ENCODE data around the gene MEGF11. TPM values are rescaled to one million over a fixed set of nuclear protein-coding genes. Genes with fewer than 3 reads are reported as not detected.

MEGF11 gene
- polyA plus RNA-seq, 2 of the 4 experiments (the other 2 are of a cell fraction) = 0.25 to 0.31 TPM

- Histone ChIP-seq H3K4me2 (peak overlapping the region; percentile 78), H3K4me3 (peak overlapping the region; percentile 51), H3K4me1 (peaks cover 21% of the 10 kb centered on the region), H3K27ac (peak overlapping the region; percentile 95), H3K9me3 (no peaks in the 10 kb centered on the region)
- DNase-seq (ENCODE audit: low read depth in 1 of 2, low spot score in 1 of 2) (peak; percentile 65 to 67), FAIRE-seq (no peak), ATAC-seq (peak; percentile 60 to 68)
- WGBS (ENCODE audit: missing lambda C conversion rate) = 4% methylated on average over 16 of the region's 16 CpGs
- ChIA-PET CTCF (interaction anchor here (0.7 to 4.3 kb wide), 9 partner anchors 9 to 684 kb away, joined by 3 to 25 read pairs (median 4); partner anchors contain the start of genes INTS14 and SNAPC5), POLR2A (interaction anchor here (0.5 to 1.3 kb wide), 5 partner anchors 8 to 778 kb away, joined by 3 to 9 read pairs (median 3); partner anchors contain the start of genes RAB11A, SNAPC5 and TIPIN)
- no peak for TF ChIP-seq TP53 (CRISPR knock-in tag; IDR thresholded peaks at IDR 0.05)
- TF ChIP-seq MAZ (IDR thresholded peaks at IDR 0.05; ENCODE audit: borderline replicate concordance, low read depth, low read length) = no peak
- TF ChIP-seq, protein P1, sequence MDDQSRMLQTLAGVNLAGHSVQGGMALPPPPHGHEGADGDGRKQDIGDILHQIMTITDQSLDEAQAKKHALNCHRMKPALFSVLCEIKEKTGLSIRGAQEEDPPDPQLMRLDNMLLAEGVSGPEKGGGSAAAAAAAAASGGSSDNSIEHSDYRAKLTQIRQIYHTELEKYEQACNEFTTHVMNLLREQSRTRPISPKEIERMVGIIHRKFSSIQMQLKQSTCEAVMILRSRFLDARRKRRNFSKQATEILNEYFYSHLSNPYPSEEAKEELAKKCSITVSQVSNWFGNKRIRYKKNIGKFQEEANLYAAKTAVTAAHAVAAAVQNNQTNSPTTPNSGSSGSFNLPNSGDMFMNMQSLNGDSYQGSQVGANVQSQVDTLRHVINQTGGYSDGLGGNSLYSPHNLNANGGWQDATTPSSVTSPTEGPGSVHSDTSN (IDR thresholded peaks at IDR 0.05) = no peak
- TF ChIP-seq POLR2A (IDR thresholded peaks at IDR 0.05; ENCODE audit: low read length) = no peak
- TF ChIP-seq HOXB13 (CRISPR knock-in tag; IDR thresholded peaks at IDR 0.05; ENCODE audit: low read depth) = 0 out of 2 replicates have a peak, but pooled peaks have one; percentile 18
- no peak for TF ChIP-seq HDAC2 (IDR thresholded peaks at IDR 0.05)
- no peak for TF ChIP-seq MYC (IDR thresholded peaks at IDR 0.05; ENCODE audit: borderline replicate concordance, low read length)
- no peak for TF ChIP-seq NPAS2 (CRISPR knock-in tag; IDR thresholded peaks at IDR 0.05; ENCODE audit: borderline replicate concordance)
- TF ChIP-seq RARB (CRISPR knock-in tag; IDR thresholded peaks at IDR 0.05) = no peak
- TF ChIP-seq TFCP2L1 (CRISPR knock-in tag; IDR thresholded peaks at IDR 0.05) = no peak
- 0 out of 2 replicates have a peak, but pooled peaks have one; percentile 4 for TF ChIP-seq KDM5A (IDR thresholded peaks at IDR 0.05)
- TF ChIP-seq CHD2 (IDR thresholded peaks at IDR 0.05; ENCODE audit: low read length, partially characterized antibody) = no peak
- no peak for TF ChIP-seq KDM1A (IDR thresholded peaks at IDR 0.05; ENCODE audit: low read depth)
- TF ChIP-seq PHF8 (IDR thresholded peaks at IDR 0.05; ENCODE audit: borderline replicate concordance, low read depth) = no peak; the same call in 1 of the 2 replicates
- no peak for TF ChIP-seq ZC3H11A (IDR thresholded peaks at IDR 0.05)
- peak; percentile 68; the same call in 1 of the 2 replicates for TF ChIP-seq E2F6 (IDR thresholded peaks at IDR 0.05; ENCODE audit: borderline replicate concordance, low read depth)
- no peak for TF ChIP-seq NFE2L2 (conservative IDR thresholded peaks at IDR 0.05; ENCODE audit: low read length)
- no peak for TF ChIP-seq FOXS1 (CRISPR knock-in tag; IDR thresholded peaks at IDR 0.05)
- no peak for TF ChIP-seq RAD21 (conservative IDR thresholded peaks at IDR 0.05 in 1 of 2, IDR thresholded peaks at IDR 0.05 in 1 of 2)
- no peak for TF ChIP-seq RNF2 (IDR thresholded peaks at IDR 0.05; ENCODE audit: borderline replicate concordance, low read depth)
- no peak for TF ChIP-seq HOXA7 (CRISPR knock-in tag; IDR thresholded peaks at IDR 0.05)
- no peak for TF ChIP-seq RFX5 (IDR thresholded peaks at IDR 0.05)
- TF ChIP-seq CHD4 (IDR thresholded peaks at IDR 0.05; ENCODE audit: borderline replicate concordance) = no peak
- peak; percentile 69; the same call in 1 of the 2 replicates for TF ChIP-seq BHLHE40 (IDR thresholded peaks at IDR 0.05; ENCODE audit: low read depth, low read length)
- no peak for TF ChIP-seq CTCF (IDR thresholded peaks at IDR 0.05)
- TF ChIP-seq HES2 (IDR thresholded peaks at IDR 0.05) = no peak
- TF ChIP-seq ZSCAN20 (CRISPR knock-in tag; IDR thresholded peaks at IDR 0.05) = no peak
- TF ChIP-seq, protein P2, sequence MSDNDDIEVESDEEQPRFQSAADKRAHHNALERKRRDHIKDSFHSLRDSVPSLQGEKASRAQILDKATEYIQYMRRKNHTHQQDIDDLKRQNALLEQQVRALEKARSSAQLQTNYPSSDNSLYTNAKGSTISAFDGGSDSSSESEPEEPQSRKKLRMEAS (IDR thresholded peaks at IDR 0.05) = peak; percentile 96
- no peak for TF ChIP-seq HOXB5 (CRISPR knock-in tag; IDR thresholded peaks at IDR 0.05)
- TF ChIP-seq ZNF302 (CRISPR knock-in tag; IDR thresholded peaks at IDR 0.05) = no peak
- no peak for TF ChIP-seq BCL3 (IDR thresholded peaks at IDR 0.05)
- peak; percentile 34; the same call in 1 of the 2 replicates for TF ChIP-seq GATA3 (IDR thresholded peaks at IDR 0.05; ENCODE audit: borderline replicate concordance)
- TF ChIP-seq CBX8 (IDR thresholded peaks at IDR 0.05) = no peak
- TF ChIP-seq, protein P3, sequence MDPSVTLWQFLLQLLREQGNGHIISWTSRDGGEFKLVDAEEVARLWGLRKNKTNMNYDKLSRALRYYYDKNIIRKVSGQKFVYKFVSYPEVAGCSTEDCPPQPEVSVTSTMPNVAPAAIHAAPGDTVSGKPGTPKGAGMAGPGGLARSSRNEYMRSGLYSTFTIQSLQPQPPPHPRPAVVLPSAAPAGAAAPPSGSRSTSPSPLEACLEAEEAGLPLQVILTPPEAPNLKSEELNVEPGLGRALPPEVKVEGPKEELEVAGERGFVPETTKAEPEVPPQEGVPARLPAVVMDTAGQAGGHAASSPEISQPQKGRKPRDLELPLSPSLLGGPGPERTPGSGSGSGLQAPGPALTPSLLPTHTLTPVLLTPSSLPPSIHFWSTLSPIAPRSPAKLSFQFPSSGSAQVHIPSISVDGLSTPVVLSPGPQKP (IDR thresholded peaks at IDR 0.05; ENCODE audit: low read depth, low read length) = no peak
These were observed 40.8 kb upstream of the MEGF11 start for GRCh38 chr15:66294157-66294931.
